WTC11 (cell line): Measurements from ENCODE around the gene TP73. TPM values are rescaled to one million over a fixed set of nuclear protein-coding genes. Genes with fewer than 3 reads are reported as not detected.

Experiments used
- ATAC-seq: fragments of 200-7000 bp; cut with Tn5 transposase; 2 replicates; pipeline ENCODE4 v1.10.0; 2021; ENCODE audit warnings: mild to moderate bottlenecking, moderate library complexity
- CTCF ChIA-PET: fragments of 300-600 bp; sonication (Branson Sonifier 250); formaldehyde crosslinking; loops from one replicate; lab custom pipeline; 2021; ENCODE audit warnings: antibody characterized with exemption; lab: Charles Lee
- POLR2A ChIA-PET: fragments of 350-600 bp; sonication (Branson Sonifier 250); formaldehyde crosslinking; loops from one replicate; lab custom pipeline; 2021; ENCODE audit warnings: antibody characterized with exemption; lab: Charles Lee
- DNase-seq: peaks from one replicate; pipeline ENCODE4 v3.0.0; 2021; ENCODE audit warnings: low spot score
- H3K27ac Mint-ChIP-seq: 2 replicates; pipeline ENCODE4 v1.8.0; 2021; ENCODE audit warnings: mixed read lengths
- H3K27me3 Mint-ChIP-seq: 2 replicates; pipeline ENCODE4 v1.8.0; 2021; ENCODE audit warnings: low read depth, mild to moderate bottlenecking, moderate library complexity, mixed read lengths
- H3K36me3 Mint-ChIP-seq: 2 replicates; pipeline ENCODE4 v1.8.0; 2021; ENCODE audit warnings: mixed read lengths
- H3K4me1 Mint-ChIP-seq: 2 replicates; pipeline ENCODE4 v1.8.0; 2022; ENCODE audit warnings: mixed read lengths
- H3K4me3 Mint-ChIP-seq: 2 replicates; pipeline ENCODE4 v1.8.0; 2021; ENCODE audit warnings: mild to moderate bottlenecking, moderate library complexity, mixed read lengths
- H3K9me3 Mint-ChIP-seq: 2 replicates; pipeline ENCODE4 v1.8.0; 2021; ENCODE audit warnings: mixed read lengths
- E2F5 ChIP-seq: sonication (generic); formaldehyde crosslinking; IDR thresholded peaks from 2 replicates; pipeline ENCODE4 v1.8.1; 2022; ENCODE audit warnings: mild to moderate bottlenecking, moderate library complexity, missing genetic modification reagents
- ERG ChIP-seq: fragments of 250-450 bp; sonication (Bioruptor Pico); IDR thresholded peaks from 2 replicates; pipeline ENCODE4 v1.8.0; 2021; ENCODE audit warnings: mild to moderate bottlenecking
- MLX ChIP-seq: sonication (generic); formaldehyde crosslinking; IDR thresholded peaks from 2 replicates; pipeline ENCODE4 v1.8.1; 2023; ENCODE audit warnings: mild to moderate bottlenecking, missing genetic modification reagents, moderate library complexity
- PRDM15 ChIP-seq: sonication (generic); formaldehyde crosslinking; IDR thresholded peaks from 2 replicates; pipeline ENCODE4 v1.8.0; 2022; ENCODE audit warnings: missing genetic modification reagents
- ZNF396 ChIP-seq: fragments of 250-450 bp; sonication (Bioruptor Pico); IDR thresholded peaks from 2 replicates; pipeline ENCODE4 v1.8.0; 2021; ENCODE audit warnings: mild to moderate bottlenecking, moderate library complexity, borderline replicate concordance
- ZNF425 ChIP-seq: fragments of 250-450 bp; sonication (Bioruptor Pico); conservative IDR thresholded peaks from 2 replicates; pipeline ENCODE4 v1.9.0; 2021; ENCODE audit warnings: mild to moderate bottlenecking
- total RNA-seq: library from RNA; stranded (reverse); gene quantifications from 3 replicates; pipeline ENCODE4 v1.2.3, GENCODE V29; 2021
- TF ChIP-seq, protein P1 (sequence below): fragments of 200-600 bp; IDR thresholded peaks from 2 replicates; pipeline ENCODE4 v1.8.0; 2022; ENCODE audit warnings: antibody characterized with exemption

TP73 gene
- total RNA-seq, 1 experiment from 2014 or later: 5.7 TPM

- no peak for TF ChIP-seq ZNF425 (CRISPR knock-in tag)
- no peak for TF ChIP-seq ERG (CRISPR knock-in tag)
Measured at GRCh38 chr1:3669971-3670431, 17.7 kb downstream of the TP73 start (continued).

DNA sequence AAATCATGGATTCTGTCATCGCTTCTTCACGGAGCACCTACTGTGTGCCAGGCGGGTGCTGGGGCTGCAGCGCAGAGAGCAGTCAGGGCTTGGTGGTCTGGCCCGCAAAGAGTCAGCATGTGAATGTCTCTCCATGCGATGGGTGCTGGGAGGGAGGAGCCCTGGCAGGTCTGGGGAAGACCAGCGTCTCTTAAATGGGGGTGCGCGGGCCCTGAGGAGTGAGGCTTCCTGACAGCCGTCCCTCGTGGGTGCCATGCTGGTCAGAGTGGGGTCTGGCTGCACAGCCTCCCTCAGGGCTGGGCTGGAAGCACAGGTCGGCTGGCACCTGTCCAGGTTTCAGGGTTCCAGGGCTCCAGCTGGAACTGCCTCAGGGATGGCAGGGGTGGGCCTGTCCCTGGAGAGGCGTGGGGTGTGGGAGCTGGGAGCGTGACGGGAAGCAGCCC is 18.5 kb downstream of the TP73 start:
- H3K9me3 Mint-ChIP-seq: no peaks in the 10 kb centered on the region
- H3K27ac Mint-ChIP-seq: no peak overlapping the region
- ChIA-PET CTCF (interaction anchor here (0.6 to 2.4 kb wide), 5 partner anchors 25 to 84 kb away, joined by 3 to 8 read pairs (median 4); no protein-coding TSS in a partner anchor), POLR2A (no interaction called here)
- no peaks in the 10 kb centered on the region for H3K36me3 Mint-ChIP-seq
- H3K4me3 Mint-ChIP-seq: no peak overlapping the region
- no peak for ATAC-seq
- no peak for TF ChIP-seq E2F5 (CRISPR knock-in tag)
- H3K4me1 Mint-ChIP-seq: peaks cover 33% of the 10 kb centered on the region
- DNase-seq: peak; percentile 9
- H3K27me3 Mint-ChIP-seq: no peaks in the 10 kb centered on the region; the same call in 1 of the 2 replicates

GRCh38 chr1:3671371-3672180 is 19.3 kb downstream of the TP73 start:
- H3K4me1 Mint-ChIP-seq: peaks cover 33% of the 10 kb centered on the region
- no peak overlapping the region for H3K27ac Mint-ChIP-seq
- no peaks in the 10 kb centered on the region for H3K9me3 Mint-ChIP-seq
- no peak for ATAC-seq
- no peaks in the 10 kb centered on the region for H3K36me3 Mint-ChIP-seq
- DNase-seq: peak; percentile 15
- POLR2A ChIA-PET: no interaction called here
- H3K27me3 Mint-ChIP-seq: no peaks in the 10 kb centered on the region; the same call in 1 of the 2 replicates
- no peak overlapping the region for H3K4me3 Mint-ChIP-seq
- no peak for TF ChIP-seq ZNF396 (CRISPR knock-in tag)
- TF ChIP-seq PRDM15 (CRISPR knock-in tag): no peak
- no peak for TF ChIP-seq MLX (CRISPR knock-in tag)
- TF ChIP-seq, protein P1, sequence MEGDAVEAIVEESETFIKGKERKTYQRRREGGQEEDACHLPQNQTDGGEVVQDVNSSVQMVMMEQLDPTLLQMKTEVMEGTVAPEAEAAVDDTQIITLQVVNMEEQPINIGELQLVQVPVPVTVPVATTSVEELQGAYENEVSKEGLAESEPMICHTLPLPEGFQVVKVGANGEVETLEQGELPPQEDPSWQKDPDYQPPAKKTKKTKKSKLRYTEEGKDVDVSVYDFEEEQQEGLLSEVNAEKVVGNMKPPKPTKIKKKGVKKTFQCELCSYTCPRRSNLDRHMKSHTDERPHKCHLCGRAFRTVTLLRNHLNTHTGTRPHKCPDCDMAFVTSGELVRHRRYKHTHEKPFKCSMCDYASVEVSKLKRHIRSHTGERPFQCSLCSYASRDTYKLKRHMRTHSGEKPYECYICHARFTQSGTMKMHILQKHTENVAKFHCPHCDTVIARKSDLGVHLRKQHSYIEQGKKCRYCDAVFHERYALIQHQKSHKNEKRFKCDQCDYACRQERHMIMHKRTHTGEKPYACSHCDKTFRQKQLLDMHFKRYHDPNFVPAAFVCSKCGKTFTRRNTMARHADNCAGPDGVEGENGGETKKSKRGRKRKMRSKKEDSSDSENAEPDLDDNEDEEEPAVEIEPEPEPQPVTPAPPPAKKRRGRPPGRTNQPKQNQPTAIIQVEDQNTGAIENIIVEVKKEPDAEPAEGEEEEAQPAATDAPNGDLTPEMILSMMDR: no peak
- TF ChIP-seq, all 79 proteins: peak for 0
- CTCF ChIA-PET: interaction anchor here (0.6 to 2.4 kb wide), 6 partner anchors 24 to 84 kb away, joined by 3 to 8 read pairs (median 4); no protein-coding TSS in a partner anchor
